Activated CD4-positive, alpha-beta T cell treated with anti-CD3 and anti-CD28 coated beads for 36 hours (primary cell): ENCODE results near the gene MEPCE. TPM values are rescaled to one million over a fixed set of nuclear protein-coding genes. Genes with fewer than 3 reads are reported as not detected.

Source experiments
- ATAC-seq: fragments of 200-7000 bp; cut with Tn5 transposase; one replicate; pipeline ENCODE4 v1.10.0; 2021; ENCODE audit warnings: mild to moderate bottlenecking, moderate library complexity
- CTCF ChIA-PET: fragments of 350-600 bp; sonication (Branson Sonifier 250); formaldehyde crosslinking; loops from one replicate; lab custom pipeline; 2021; ENCODE audit warnings: antibody characterized with exemption; lab: Charles Lee
- POLR2A ChIA-PET: fragments of 350-600 bp; sonication (Branson Sonifier 250); formaldehyde crosslinking; loops from one replicate; lab custom pipeline; 2021; ENCODE audit warnings: antibody characterized with exemption, inconsistent platforms; lab: Charles Lee
- DNase-seq: peaks from one replicate; pipeline ENCODE4 v3.0.0-alpha.2; 2020
- H3K27ac Mint-ChIP-seq: one replicate; pipeline ENCODE4 v1.8.0; 2021; ENCODE audit warnings: mixed read lengths
- H3K27me3 Mint-ChIP-seq: one replicate; pipeline ENCODE4 v1.8.0; 2021; ENCODE audit warnings: mixed read lengths
- H3K36me3 Mint-ChIP-seq: one replicate; pipeline ENCODE4 v1.8.0; 2021; ENCODE audit warnings: low read depth, mixed read lengths
- H3K4me1 Mint-ChIP-seq: one replicate; pipeline ENCODE4 v1.8.0; 2021; ENCODE audit warnings: mixed read lengths
- H3K4me3 Mint-ChIP-seq: one replicate; pipeline ENCODE4 v1.8.0; 2021; ENCODE audit warnings: mild to moderate bottlenecking, moderate library complexity, mixed read lengths
- H3K9me3 Mint-ChIP-seq: one replicate; pipeline ENCODE4 v1.8.0; 2021; ENCODE audit warnings: low read depth, mixed read lengths
- intact Hi-C, 2 experiments: fragments of 100-400 bp; cut with DNase I in 1 of 2; cut with micrococcal nuclease in 1 of 2; formaldehyde crosslinking; loops; one replicate each; pipeline versions ENCODE4 v1.14.2 to v1.15.1; 2022 to 2024; cut with DNase I, micrococcal nuclease
- total RNA-seq, 2 experiments: library from RNA; stranded (reverse); gene quantifications; one replicate each; pipeline ENCODE4 v1.2.3, GENCODE V29; 2021

The MEPCE gene
- total RNA-seq, 2 experiments from 2014 or later = 44.4 to 45.9 TPM

- H3K27ac Mint-ChIP-seq = peak overlapping the region; percentile 85
- ATAC-seq (no peak), DNase-seq (no peak)
- H3K4me1 Mint-ChIP-seq = peaks cover 50% of the 10 kb centered on the region
- intact Hi-C loops = no loop called here
- peaks cover 40% of the 10 kb centered on the region for H3K36me3 Mint-ChIP-seq
- no peaks in the 10 kb centered on the region for H3K27me3 Mint-ChIP-seq
- H3K4me3 Mint-ChIP-seq = peak overlapping the region; percentile 92
- CTCF ChIA-PET = interaction anchor here (0.7 to 1.0 kb wide), 4 partner anchors 85 to 291 kb away, joined by 3 to 4 read pairs (median 3); no protein-coding TSS in a partner anchor
- H3K9me3 Mint-ChIP-seq = no peaks in the 10 kb centered on the region
- POLR2A ChIA-PET = no interaction called here
These were observed 45.9 kb downstream of the MEPCE start for GRCh38 chr7:100475549-100475948.

- H3K27ac Mint-ChIP-seq = peak overlapping the region; percentile 85
- H3K36me3 Mint-ChIP-seq = peaks cover 40% of the 10 kb centered on the region
- H3K9me3 Mint-ChIP-seq = no peaks in the 10 kb centered on the region
- H3K4me1 Mint-ChIP-seq = peaks cover 47% of the 10 kb centered on the region
- intact Hi-C loops = no loop called here
- ATAC-seq = no peak
- ChIA-PET POLR2A (interaction anchor here (0.6 kb wide), 1 partner anchor 79 kb away, joined by 7 read pairs; no protein-coding TSS in a partner anchor), CTCF (interaction anchor here (0.7 to 1.6 kb wide), 6 partner anchors 26 to 290 kb away, joined by 3 to 13 read pairs (median 4); no protein-coding TSS in a partner anchor)
- no peaks in the 10 kb centered on the region for H3K27me3 Mint-ChIP-seq
- no peak for DNase-seq
- peak overlapping the region; percentile 92 for H3K4me3 Mint-ChIP-seq
These were observed 46.6 kb downstream of the MEPCE start for GRCh38 chr7:100476101-100476780.

DNA sequence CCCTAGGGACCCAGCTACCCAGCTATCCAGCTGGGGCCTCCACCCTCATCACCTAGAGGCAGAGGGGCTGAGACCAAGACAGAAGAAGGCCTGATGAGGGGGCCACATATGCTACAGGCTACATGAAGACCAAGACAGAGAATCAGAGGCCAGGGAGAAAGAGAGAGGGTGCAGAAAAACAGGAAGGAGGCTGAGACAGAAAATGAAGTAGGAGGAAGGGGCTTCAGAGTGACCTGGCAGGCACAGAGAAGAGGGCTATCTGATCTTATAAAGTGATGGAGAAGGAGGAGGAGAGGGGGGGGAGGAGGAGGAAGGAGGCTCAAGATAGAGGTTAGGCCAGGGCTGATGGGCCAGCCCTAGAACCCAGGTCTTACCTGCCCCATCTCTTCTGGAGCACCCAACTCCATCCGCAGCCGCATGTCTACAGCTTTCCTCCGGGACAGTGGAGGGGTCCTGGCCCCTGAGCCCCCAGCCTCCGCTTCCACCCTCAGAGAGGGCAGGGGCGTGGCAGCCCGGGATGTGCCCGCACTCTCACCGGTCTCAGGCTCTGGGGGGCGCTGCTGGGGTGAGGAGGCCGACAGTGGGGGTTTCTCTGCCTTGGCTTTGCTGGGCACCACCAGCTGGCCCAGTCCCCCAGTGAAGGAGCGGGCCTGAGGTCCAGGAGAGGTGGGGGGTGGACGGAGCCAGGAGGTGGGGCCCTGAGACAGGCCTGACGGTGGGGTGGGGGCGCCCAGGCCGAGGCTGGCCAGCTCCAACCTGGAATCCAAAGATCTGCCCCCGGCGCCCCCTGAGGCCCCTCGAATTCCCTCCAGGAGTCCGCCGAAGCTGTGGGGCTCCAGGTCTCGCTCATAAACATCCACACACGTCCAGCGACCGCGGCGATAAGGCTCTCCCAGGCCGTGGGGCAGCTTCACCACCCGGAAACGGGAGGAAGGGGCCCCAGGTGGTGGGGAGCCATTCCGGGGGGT, 47.6 kb downstream of the MEPCE start:
- ATAC-seq (peak; percentile 17), DNase-seq (peak; percentile 81)
- H3K27me3 Mint-ChIP-seq = no peaks in the 10 kb centered on the region
- H3K4me3 Mint-ChIP-seq = peak overlapping the region; percentile 92
- no peaks in the 10 kb centered on the region for H3K9me3 Mint-ChIP-seq
- peaks cover 46% of the 10 kb centered on the region for H3K4me1 Mint-ChIP-seq
- peaks cover 38% of the 10 kb centered on the region for H3K36me3 Mint-ChIP-seq
- intact Hi-C loops = loop anchor here in 1 of 2 experiments (1.0 kb wide), 1 partner anchor 8 kb away; no protein-coding TSS in a partner anchor
- peak overlapping the region; percentile 8 for H3K27ac Mint-ChIP-seq
- CTCF ChIA-PET = interaction anchor here (0.6 to 1.6 kb wide), 8 partner anchors 12 to 82 kb away, joined by 3 to 13 read pairs (median 4); no protein-coding TSS in a partner anchor
- POLR2A ChIA-PET = interaction anchor here (0.6 kb wide), 1 partner anchor 78 kb away, joined by 7 read pairs; no protein-coding TSS in a partner anchor

- Mint-ChIP-seq H3K27me3 (no peaks in the 10 kb centered on the region), H3K4me3 (peak overlapping the region; percentile 92), H3K36me3 (peaks cover 38% of the 10 kb centered on the region), H3K9me3 (no peaks in the 10 kb centered on the region), H3K4me1 (peaks cover 50% of the 10 kb centered on the region), H3K27ac (peak overlapping the region; percentile 94)
- POLR2A ChIA-PET = no interaction called here
- intact Hi-C loops = loop anchor here (1.0 to 2.0 kb wide), 5 partner anchors 9 to 377 kb away; partner anchors contain the start of genes AP4M1 (in 1 of the 2), GIGYF1 (in 1 of the 2), MCM7 (in 1 of the 2) and MEPCE (in 1 of the 2)
- no peak for DNase-seq
- ATAC-seq = no peak
- CTCF ChIA-PET = interaction anchor here (0.6 to 1.9 kb wide), 9 partner anchors 9 to 82 kb away, joined by 3 to 15 read pairs (median 4); no protein-coding TSS in a partner anchor
These were observed 48.2 kb downstream of the MEPCE start for GRCh38 chr7:100477871-100478267.

DNA sequence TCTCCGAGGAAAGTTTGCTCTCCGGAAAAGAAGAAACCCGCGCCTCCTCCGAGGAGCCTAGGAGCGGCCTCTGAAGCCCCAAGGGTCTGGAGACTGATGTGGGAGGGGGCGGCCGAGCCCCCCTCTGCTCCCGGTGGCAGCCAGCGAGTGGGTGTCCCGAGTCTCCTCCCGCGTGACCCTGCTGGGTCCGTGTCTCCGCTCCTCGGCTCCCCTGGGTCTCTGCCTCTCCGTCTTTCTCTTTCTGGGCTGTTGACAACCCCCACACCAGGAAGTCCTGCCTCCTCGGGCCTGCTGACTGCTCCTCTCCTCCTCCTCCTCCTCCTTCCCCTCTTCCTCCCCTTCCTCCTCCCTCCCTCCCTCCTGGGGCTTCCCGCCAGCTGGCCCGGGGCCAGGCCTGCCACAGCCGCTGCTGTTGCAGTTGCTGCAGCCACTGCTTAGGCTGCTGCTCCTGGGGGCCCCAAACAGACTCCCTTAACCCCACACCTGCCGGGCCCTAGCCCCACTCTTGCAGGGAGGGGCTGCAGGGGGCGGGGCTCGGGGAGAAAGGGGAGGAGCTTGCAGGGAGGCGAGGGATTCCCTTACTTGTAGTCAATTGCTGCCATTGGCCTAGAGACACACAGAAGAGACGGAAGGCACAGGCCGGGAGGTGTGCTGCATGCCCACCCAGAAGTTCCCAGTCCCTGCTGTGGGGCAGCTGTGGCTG, 49.5 kb downstream of the MEPCE start, which contains the start of gene TSC22D4:
TSS of gene TSC22D4 (minus strand) at position 257 of the 703 bp plus-strand sequence. CDS start 1,176 bp downstream, outside the sequence.
- peaks cover 32% of the 10 kb centered on the region for H3K36me3 Mint-ChIP-seq
- intact Hi-C loops = loop anchor here (1.0 to 2.0 kb wide), 12 partner anchors 43 to 396 kb away; partner anchors contain the start of genes FBXO24 (in 2 of the 2), LRCH4 (in 2 of the 2), AP4M1 (in 1 of the 2) and GIGYF1 (in 1 of the 2)
- ChIA-PET CTCF (interaction anchor here (0.6 to 2.7 kb wide), 13 partner anchors 9 to 373 kb away, joined by 3 to 15 read pairs (median 4); partner anchors contain the start of genes LRCH4, PPP1R35 and SLC12A9), POLR2A (no interaction called here)
- peak within 1 kb of the TSS; percentile 94 for H3K27ac Mint-ChIP-seq
- H3K4me1 Mint-ChIP-seq = peaks cover 41% of the 10 kb centered on the region
- H3K27me3 Mint-ChIP-seq = no peaks in the 10 kb centered on the region
- peak within 1 kb of the TSS; percentile 92 for H3K4me3 Mint-ChIP-seq
- ATAC-seq (peak; percentile 79), DNase-seq (peak; percentile 96)
- no peaks in the 10 kb centered on the region for H3K9me3 Mint-ChIP-seq

- no peaks in the 10 kb centered on the region for H3K9me3 Mint-ChIP-seq
- ATAC-seq = no peak
These were observed 51.8 kb downstream of the MEPCE start for GRCh38 chr7:100481466-100481865.

DNA sequence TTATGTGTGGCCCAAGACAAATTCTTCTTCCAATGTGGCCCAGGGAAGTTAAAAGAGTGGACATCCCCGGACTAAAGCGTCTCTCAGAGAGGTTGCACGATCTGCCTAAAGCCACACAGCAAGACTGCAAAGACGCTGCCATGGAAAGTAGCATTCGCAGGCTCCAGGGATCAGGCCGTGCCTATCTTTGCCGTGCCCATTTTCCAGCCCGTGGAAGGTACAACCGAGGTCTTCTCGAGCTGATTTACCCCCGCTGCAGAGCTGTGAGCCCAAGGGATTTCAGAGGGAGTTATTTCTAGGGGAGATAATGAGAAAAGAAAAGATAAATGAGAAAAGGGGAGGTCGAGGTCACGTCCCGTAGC, 53.1 kb downstream of the MEPCE start:
- Mint-ChIP-seq H3K4me3 (peak overlapping the region; percentile 67), H3K36me3 (peaks cover 5% of the 10 kb centered on the region), H3K9me3 (no peaks in the 10 kb centered on the region), H3K27ac (peak overlapping the region; percentile 61), H3K4me1 (peaks cover 15% of the 10 kb centered on the region), H3K27me3 (no peaks in the 10 kb centered on the region)
- intact Hi-C loops = loop anchor here (1.0 to 2.0 kb wide), 5 partner anchors 13 to 370 kb away; partner anchors contain the start of genes AGFG2 (in 1 of the 2) and SLC12A9 (in 1 of the 2)
- ChIA-PET POLR2A (no interaction called here), CTCF (interaction anchor here (0.6 to 2.1 kb wide), 20 partner anchors 10 to 330 kb away, joined by 3 to 12 read pairs (median 3); partner anchors contain the start of genes AGFG2, FBXO24 and LRCH4)
- ATAC-seq (no peak), DNase-seq (no peak)

More at GRCh38 chr7:100481466-100481865, 51.8 kb downstream of the MEPCE start:
- Mint-ChIP-seq H3K4me3 (no peak overlapping the region), H3K27ac (no peak overlapping the region), H3K4me1 (peaks cover 21% of the 10 kb centered on the region), H3K36me3 (peaks cover 14% of the 10 kb centered on the region), H3K27me3 (no peaks in the 10 kb centered on the region)
- POLR2A ChIA-PET = no interaction called here
- intact Hi-C loops = no loop called here
- DNase-seq = no peak
- CTCF ChIA-PET = interaction anchor here (0.9 to 2.7 kb wide), 6 partner anchors 14 to 103 kb away, joined by 3 to 9 read pairs (median 7); no protein-coding TSS in a partner anchor

- H3K4me1 Mint-ChIP-seq = peaks cover 15% of the 10 kb centered on the region
- ChIA-PET CTCF (interaction anchor here (0.6 to 2.1 kb wide), 18 partner anchors 10 to 331 kb away, joined by 3 to 12 read pairs (median 3); partner anchors contain the start of genes AGFG2, FBXO24 and LRCH4), POLR2A (no interaction called here)
- H3K9me3 Mint-ChIP-seq = no peaks in the 10 kb centered on the region
- DNase-seq = peak; percentile 90
- peak overlapping the region; percentile 67 for H3K4me3 Mint-ChIP-seq
- intact Hi-C loops = loop anchor here (1.0 to 2.0 kb wide), 5 partner anchors 14 to 369 kb away; partner anchors contain the start of genes AGFG2 (in 1 of the 2) and SLC12A9 (in 1 of the 2)
- H3K27me3 Mint-ChIP-seq = no peaks in the 10 kb centered on the region
- peaks cover 3% of the 10 kb centered on the region for H3K36me3 Mint-ChIP-seq
- peak; percentile 57 for ATAC-seq
- H3K27ac Mint-ChIP-seq = peak overlapping the region; percentile 61
These were observed 53.6 kb downstream of the MEPCE start for GRCh38 chr7:100483090-100483721.
